ENCODE data around the gene HOXD12. TPM values are rescaled to one million over a fixed set of nuclear protein-coding genes. Genes with fewer than 3 reads are reported as not detected.

Gene HOXD12
- total and polyA plus RNA-seq, 2 donors (not counting 1 experiment from before 2014, with no cell fraction given): not detected

GRCh38 chr2:176106581-176107539 lies 7.3 kb downstream of the HOXD12 start, which contains the start of gene HOXD11:
TSS of gene HOXD11 (plus strand) at chr2:176107280. CDS start at chr2:176107356, 76 bp downstream.
- Histone ChIP-seq H3K4me1 (ENCODE audit: control insufficient read depth, extremely low read depth, insufficient read depth, low read length) (no peaks in the 10 kb centered on the region), H3K36me3 (ENCODE audit: control insufficient read depth, insufficient read depth, low read length) (no peaks in the 10 kb centered on the region), H3K4me2 (ENCODE audit: extremely low read depth, insufficient read depth, low read length) (no peak within 1 kb of the TSS), H3K4me3 (replicated peaks in 1 of 4; ENCODE audit: control extremely low read depth in 1 of 4, insufficient read depth in 1 of 4, low read depth in 3 of 4, low read length in 4 of 4) (no peak within 1 kb of the TSS), H3K27ac (ENCODE audit: insufficient read depth, low read length) (no peak within 1 kb of the TSS), H3K79me2 (ENCODE audit: control insufficient read depth, insufficient read depth, low read length) (no peaks in the 10 kb centered on the region), H4K20me1 (ENCODE audit: control insufficient read depth, extremely low read depth, insufficient read depth, low read length) (no peaks in the 10 kb centered on the region), H3K27me3 (ENCODE audit: control insufficient read depth, insufficient read depth, low read length) (peaks cover 75% of the 10 kb centered on the region), H3K9me3 (ENCODE audit: control insufficient read depth, insufficient read depth, low read depth, low read length) (no peaks in the 10 kb centered on the region), H2AFZ (ENCODE audit: low read length) (no peak within 1 kb of the TSS), H3K9ac (ENCODE audit: insufficient read depth, low read length) (no peak within 1 kb of the TSS)
- TF ChIP-seq, protein P1, sequence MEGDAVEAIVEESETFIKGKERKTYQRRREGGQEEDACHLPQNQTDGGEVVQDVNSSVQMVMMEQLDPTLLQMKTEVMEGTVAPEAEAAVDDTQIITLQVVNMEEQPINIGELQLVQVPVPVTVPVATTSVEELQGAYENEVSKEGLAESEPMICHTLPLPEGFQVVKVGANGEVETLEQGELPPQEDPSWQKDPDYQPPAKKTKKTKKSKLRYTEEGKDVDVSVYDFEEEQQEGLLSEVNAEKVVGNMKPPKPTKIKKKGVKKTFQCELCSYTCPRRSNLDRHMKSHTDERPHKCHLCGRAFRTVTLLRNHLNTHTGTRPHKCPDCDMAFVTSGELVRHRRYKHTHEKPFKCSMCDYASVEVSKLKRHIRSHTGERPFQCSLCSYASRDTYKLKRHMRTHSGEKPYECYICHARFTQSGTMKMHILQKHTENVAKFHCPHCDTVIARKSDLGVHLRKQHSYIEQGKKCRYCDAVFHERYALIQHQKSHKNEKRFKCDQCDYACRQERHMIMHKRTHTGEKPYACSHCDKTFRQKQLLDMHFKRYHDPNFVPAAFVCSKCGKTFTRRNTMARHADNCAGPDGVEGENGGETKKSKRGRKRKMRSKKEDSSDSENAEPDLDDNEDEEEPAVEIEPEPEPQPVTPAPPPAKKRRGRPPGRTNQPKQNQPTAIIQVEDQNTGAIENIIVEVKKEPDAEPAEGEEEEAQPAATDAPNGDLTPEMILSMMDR (conservative IDR thresholded peaks at IDR 0.05 in 1 of 2, IDR thresholded peaks at IDR 0.05 in 1 of 2; ENCODE audit: low read depth in 1 of 2, low read length in 2 of 2): no peak
- TF ChIP-seq EZH2 (IDR thresholded peaks at IDR 0.05; ENCODE audit: low read length, missing control alignments): peak; percentile 99
- peak in 1 of 2 donors; percentile 9 for DNase-seq (ENCODE audit: low read depth in 2 of 2)

- H3K4me2 ChIP-seq (ENCODE audit: extremely low read depth, insufficient read depth, low read length): no peak overlapping the region
- no peak overlapping the region for H3K9ac ChIP-seq (ENCODE audit: insufficient read depth, low read length)
- H3K79me2 ChIP-seq (ENCODE audit: control insufficient read depth, insufficient read depth, low read length): no peaks in the 10 kb centered on the region
- no peaks in the 10 kb centered on the region for H3K9me3 ChIP-seq (ENCODE audit: control insufficient read depth, insufficient read depth, low read depth, low read length)
- H3K36me3 ChIP-seq (ENCODE audit: control insufficient read depth, insufficient read depth, low read length): no peaks in the 10 kb centered on the region
- H3K4me3 ChIP-seq (replicated peaks in 1 of 4; ENCODE audit: control extremely low read depth in 1 of 4, insufficient read depth in 1 of 4, low read depth in 3 of 4, low read length in 4 of 4): no peak overlapping the region
- no peak overlapping the region for H3K27ac ChIP-seq (ENCODE audit: insufficient read depth, low read length)
- TF ChIP-seq, protein P1 (conservative IDR thresholded peaks at IDR 0.05 in 1 of 2, IDR thresholded peaks at IDR 0.05 in 1 of 2; ENCODE audit: low read depth in 1 of 2, low read length in 2 of 2): no peak
- no peak for TF ChIP-seq EZH2 (IDR thresholded peaks at IDR 0.05; ENCODE audit: low read length, missing control alignments)
- no peaks in the 10 kb centered on the region for H4K20me1 ChIP-seq (ENCODE audit: control insufficient read depth, extremely low read depth, insufficient read depth, low read length)
- no peak for DNase-seq (ENCODE audit: low read depth in 2 of 2)
- H2AFZ ChIP-seq (ENCODE audit: low read length): no peak overlapping the region
- H3K27me3 ChIP-seq (ENCODE audit: control insufficient read depth, insufficient read depth, low read length): peaks cover 77% of the 10 kb centered on the region
- H3K4me1 ChIP-seq (ENCODE audit: control insufficient read depth, extremely low read depth, insufficient read depth, low read length): no peaks in the 10 kb centered on the region
Measured at GRCh38 chr2:176107731-176108181, 8.2 kb downstream of the HOXD12 start.

DNA sequence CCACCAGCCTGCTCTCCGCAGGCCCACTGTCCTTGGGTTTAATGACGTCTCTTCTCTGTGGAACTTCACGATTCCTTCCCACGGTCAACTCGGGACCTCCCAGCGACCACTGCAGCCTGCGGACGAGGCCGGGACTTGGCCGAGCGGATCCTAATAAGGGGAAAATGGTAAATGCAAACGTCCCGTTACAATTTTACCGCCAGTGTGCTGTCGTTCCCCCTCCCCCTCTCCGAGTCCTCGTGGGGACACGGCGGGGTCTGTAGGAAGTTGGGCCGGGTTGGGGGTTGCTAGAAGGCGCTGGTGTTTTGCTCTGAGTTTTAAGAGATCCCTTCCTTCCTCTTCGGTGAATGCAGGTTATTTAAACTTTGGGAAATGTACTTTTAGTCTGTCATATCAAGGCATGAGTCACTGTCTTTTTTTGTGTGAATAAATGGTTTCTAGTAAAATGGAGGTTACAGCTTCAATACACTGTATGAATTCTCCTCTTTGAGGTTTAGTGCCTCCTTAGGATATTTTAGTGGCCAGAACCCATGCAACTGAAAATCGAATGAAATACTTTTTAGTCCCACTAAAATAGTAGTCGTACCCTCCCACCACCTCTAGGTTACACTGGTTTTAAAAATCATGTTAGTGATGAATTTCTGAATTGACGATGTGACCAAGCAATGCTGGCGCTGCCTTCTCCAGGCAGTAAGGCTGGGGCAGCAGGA lies 9.8 kb downstream of the HOXD12 start:
- Histone ChIP-seq H4K20me1 (ENCODE audit: control insufficient read depth, extremely low read depth, insufficient read depth, low read length) (no peaks in the 10 kb centered on the region), H3K4me3 (replicated peaks in 1 of 4; ENCODE audit: control extremely low read depth in 1 of 4, insufficient read depth in 1 of 4, low read depth in 3 of 4, low read length in 4 of 4) (no peak overlapping the region), H3K9ac (ENCODE audit: insufficient read depth, low read length) (no peak overlapping the region), H3K79me2 (ENCODE audit: control insufficient read depth, insufficient read depth, low read length) (no peaks in the 10 kb centered on the region), H2AFZ (ENCODE audit: low read length) (no peak overlapping the region), H3K27ac (ENCODE audit: insufficient read depth, low read length) (no peak overlapping the region), H3K27me3 (ENCODE audit: control insufficient read depth, insufficient read depth, low read length) (peaks cover 75% of the 10 kb centered on the region), H3K4me1 (ENCODE audit: control insufficient read depth, extremely low read depth, insufficient read depth, low read length) (no peaks in the 10 kb centered on the region), H3K36me3 (ENCODE audit: control insufficient read depth, insufficient read depth, low read length) (no peaks in the 10 kb centered on the region), H3K4me2 (ENCODE audit: extremely low read depth, insufficient read depth, low read length) (no peak overlapping the region), H3K9me3 (ENCODE audit: control insufficient read depth, insufficient read depth, low read depth, low read length) (no peaks in the 10 kb centered on the region)
- no peak for DNase-seq (ENCODE audit: low read depth in 2 of 2)
- TF ChIP-seq, protein P1 (conservative IDR thresholded peaks at IDR 0.05 in 1 of 2, IDR thresholded peaks at IDR 0.05 in 1 of 2; ENCODE audit: low read depth in 1 of 2, low read length in 2 of 2): no peak
- peak; percentile 72 for TF ChIP-seq EZH2 (IDR thresholded peaks at IDR 0.05; ENCODE audit: low read length, missing control alignments)

All from fibroblast of lung (primary cell).